OCI-LY3 (cell line): ENCODE results near the gene ZMYND8.
"Not testable (repeated sequence)": the region's sequence is repeated elsewhere in the genome, so short reads cannot be mapped to it uniquely, and the experiment has no call there.

ENCODE experiments used
- H2AFZ ChIP-seq: fragments of 200-600, 300-600 bp; shearing (Covaris generic); 2 replicates; pipeline ENCODE4 v1.6.0; 2014; ENCODE audit warnings: antibody characterized with exemption, low read depth, low read length
- H3K27ac ChIP-seq: fragments of 200-600, 300-600 bp; sonication (generic); 2 replicates; pipeline ENCODE4 v1.5.1; 2014; ENCODE audit warnings: mild to moderate bottlenecking, low read length, moderate library complexity, mixed read lengths
- H3K27me3 ChIP-seq: fragments of 200-600, 300-600 bp; sonication (generic); 2 replicates; pipeline ENCODE4 v1.6.1; 2014; ENCODE audit warnings: low read depth, low read length, mixed read lengths
- H3K36me3 ChIP-seq: fragments of 200-600, 300-600 bp; sonication (generic); replicated peaks from 2 replicates; pipeline ENCODE3; 2014; ENCODE audit warnings: low read depth, low read length, mixed read lengths
- H3K4me1 ChIP-seq: fragments of 300-600, 200-600 bp; sonication (generic); 2 replicates; pipeline ENCODE4 v1.6.1; 2014; ENCODE audit warnings: low read length, mixed read lengths
- H3K4me2 ChIP-seq: fragments of 200-600, 300-600 bp; sonication (generic); 2 replicates; pipeline ENCODE4 v1.6.1; 2014; ENCODE audit warnings: low read length, mixed read lengths
- H3K4me3 ChIP-seq: fragments of 300-600, 200-600 bp; sonication (generic); 2 replicates; pipeline ENCODE4 v1.5.1; 2014; ENCODE audit warnings: antibody characterized with exemption, mild to moderate bottlenecking, low read length, moderate library complexity
- H3K79me2 ChIP-seq: fragments of 300-600, 200-600 bp; shearing (Covaris generic); 2 replicates; pipeline ENCODE4 v1.6.1; 2014; ENCODE audit warnings: mild to moderate bottlenecking, low read length, mixed read lengths
- H3K9ac ChIP-seq: fragments of 300-600, 200-600 bp; shearing (Covaris generic); 2 replicates; pipeline ENCODE4 v1.6.0; 2014; ENCODE audit warnings: mild to moderate bottlenecking, low read length, moderate library complexity
- H3K9me3 ChIP-seq: fragments of 200-600, 300-600 bp; shearing (Covaris generic); 2 replicates; pipeline ENCODE4 v1.6.1; 2014; ENCODE audit warnings: low read length, mixed read lengths; ENCODE audit not compliant: insufficient read depth
- H4K20me1 ChIP-seq: fragments of 200-600, 300-600 bp; sonication (generic); 2 replicates; pipeline ENCODE4 v1.6.1; 2016; ENCODE audit warnings: low read length, mixed read lengths; ENCODE audit not compliant: insufficient read depth
- EZH2phosphoT487 ChIP-seq: fragments of 200-600 bp; shearing (Covaris generic); IDR thresholded peaks from 2 replicates; pipeline ENCODE4 v1.6.1; 2018; ENCODE audit warnings: antibody characterized with exemption, mixed run types, low read depth
- TF ChIP-seq, protein P1 (sequence below): fragments of 200-600, 300-600 bp; sonication (generic); IDR thresholded peaks from 2 replicates; pipeline ENCODE4 v1.5.1; 2014; ENCODE audit warnings: antibody characterized with exemption, low read length, low read depth

Gene ZMYND8

DNA sequence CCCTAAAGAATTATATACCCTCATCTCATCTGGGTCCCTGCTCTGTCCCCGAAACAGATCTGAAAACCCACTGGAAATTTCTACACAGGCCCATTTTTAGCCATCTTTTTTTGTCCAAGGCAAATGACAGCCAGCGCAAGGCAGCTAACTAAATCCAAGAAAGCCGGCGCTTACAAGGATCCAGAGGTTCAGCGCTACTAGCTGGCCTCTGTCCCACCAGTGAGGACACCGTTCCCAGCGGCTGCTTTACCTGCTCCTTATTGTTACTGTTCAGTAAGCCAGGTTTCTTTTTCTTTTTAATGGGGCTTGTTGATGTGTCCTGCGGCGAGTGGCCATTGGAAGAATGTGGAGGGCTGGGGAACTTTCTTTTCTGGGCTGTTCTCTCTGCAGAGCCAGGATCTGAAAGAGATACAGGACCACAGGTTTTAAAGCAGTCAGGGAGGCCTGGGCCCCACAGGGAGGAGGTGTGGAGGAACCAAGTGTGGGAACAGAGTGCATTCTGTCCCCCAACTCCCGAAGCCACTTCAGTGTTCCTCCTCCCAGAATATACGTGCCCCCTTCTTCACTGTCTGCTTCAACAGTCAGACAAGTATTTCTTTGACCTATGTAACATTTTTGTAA lies 46.6 kb downstream of the ZMYND8 start:
- Histone ChIP-seq H3K4me3 (no peak overlapping the region), H3K27ac (no peak overlapping the region), H3K36me3 (peaks cover 25% of the 10 kb centered on the region), H3K27me3 (no peaks in the 10 kb centered on the region), H3K9me3 (no peaks in the 10 kb centered on the region), H4K20me1 (peaks cover 26% of the 10 kb centered on the region), H2AFZ (no peak overlapping the region), H3K4me1 (no peaks in the 10 kb centered on the region), H3K4me2 (no peak overlapping the region), H3K9ac (no peak overlapping the region), H3K79me2 (peaks cover 20% of the 10 kb centered on the region)
- no peak for TF ChIP-seq EZH2phosphoT487
- TF ChIP-seq, protein P1, sequence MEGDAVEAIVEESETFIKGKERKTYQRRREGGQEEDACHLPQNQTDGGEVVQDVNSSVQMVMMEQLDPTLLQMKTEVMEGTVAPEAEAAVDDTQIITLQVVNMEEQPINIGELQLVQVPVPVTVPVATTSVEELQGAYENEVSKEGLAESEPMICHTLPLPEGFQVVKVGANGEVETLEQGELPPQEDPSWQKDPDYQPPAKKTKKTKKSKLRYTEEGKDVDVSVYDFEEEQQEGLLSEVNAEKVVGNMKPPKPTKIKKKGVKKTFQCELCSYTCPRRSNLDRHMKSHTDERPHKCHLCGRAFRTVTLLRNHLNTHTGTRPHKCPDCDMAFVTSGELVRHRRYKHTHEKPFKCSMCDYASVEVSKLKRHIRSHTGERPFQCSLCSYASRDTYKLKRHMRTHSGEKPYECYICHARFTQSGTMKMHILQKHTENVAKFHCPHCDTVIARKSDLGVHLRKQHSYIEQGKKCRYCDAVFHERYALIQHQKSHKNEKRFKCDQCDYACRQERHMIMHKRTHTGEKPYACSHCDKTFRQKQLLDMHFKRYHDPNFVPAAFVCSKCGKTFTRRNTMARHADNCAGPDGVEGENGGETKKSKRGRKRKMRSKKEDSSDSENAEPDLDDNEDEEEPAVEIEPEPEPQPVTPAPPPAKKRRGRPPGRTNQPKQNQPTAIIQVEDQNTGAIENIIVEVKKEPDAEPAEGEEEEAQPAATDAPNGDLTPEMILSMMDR, result no peak

DNA sequence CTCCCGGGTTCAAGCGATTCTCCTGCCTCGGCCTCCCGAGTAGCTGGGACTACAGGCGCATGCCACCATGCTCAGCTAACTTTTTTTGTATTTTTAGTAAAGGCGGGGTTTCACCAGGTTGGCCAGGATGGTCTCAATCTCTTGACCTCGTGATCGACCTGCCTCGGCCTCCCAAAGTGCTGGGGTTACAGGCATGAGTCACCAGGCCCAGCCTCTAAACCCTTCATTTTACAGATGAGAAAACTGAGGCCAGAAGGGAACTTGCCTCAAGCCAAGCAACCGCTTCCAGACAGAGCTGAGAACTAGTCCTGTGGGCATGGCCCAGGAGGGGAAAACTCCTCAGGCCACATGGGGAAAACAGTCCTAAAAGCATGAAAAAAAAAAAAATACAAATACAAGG lies 47.1 kb downstream of the ZMYND8 start:
- Histone ChIP-seq H3K4me2 (no peak overlapping the region), H4K20me1 (peaks cover 22% of the 10 kb centered on the region), H3K27ac (no peak overlapping the region)

DNA sequence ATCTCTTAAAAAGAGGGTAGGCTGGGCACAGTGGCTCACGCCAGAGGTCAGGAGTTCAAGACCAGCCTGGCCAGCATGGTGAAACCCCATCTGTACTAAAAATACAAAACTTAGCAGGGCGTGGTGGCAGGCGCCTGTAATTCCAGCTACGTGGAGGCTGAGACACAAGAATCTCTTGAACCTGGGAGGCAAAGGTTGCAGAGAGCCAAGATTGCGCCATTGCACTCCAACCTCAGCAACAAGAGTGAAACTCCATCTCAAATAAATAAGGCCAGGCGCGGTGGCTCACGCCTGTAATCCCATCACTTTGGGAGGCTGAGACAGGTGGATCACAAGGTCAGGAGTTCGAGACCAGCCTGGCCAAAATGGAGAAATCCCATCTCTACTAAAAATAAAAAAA lies 48.9 kb downstream of the ZMYND8 start:
- not testable (repeated sequence) for H3K79me2 ChIP-seq

More for the DNA sequence above, 47.1 kb downstream of the ZMYND8 start:
- Histone ChIP-seq H3K9me3 (no peaks in the 10 kb centered on the region), H3K27me3 (no peaks in the 10 kb centered on the region), H3K9ac (no peak overlapping the region), H2AFZ (no peak overlapping the region), H3K79me2 (peaks cover 14% of the 10 kb centered on the region), H3K36me3 (peaks cover 29% of the 10 kb centered on the region), H3K4me3 (no peak overlapping the region), H3K4me1 (no peaks in the 10 kb centered on the region)
- TF ChIP-seq, protein P1, result no peak
- no peak for TF ChIP-seq EZH2phosphoT487

DNA sequence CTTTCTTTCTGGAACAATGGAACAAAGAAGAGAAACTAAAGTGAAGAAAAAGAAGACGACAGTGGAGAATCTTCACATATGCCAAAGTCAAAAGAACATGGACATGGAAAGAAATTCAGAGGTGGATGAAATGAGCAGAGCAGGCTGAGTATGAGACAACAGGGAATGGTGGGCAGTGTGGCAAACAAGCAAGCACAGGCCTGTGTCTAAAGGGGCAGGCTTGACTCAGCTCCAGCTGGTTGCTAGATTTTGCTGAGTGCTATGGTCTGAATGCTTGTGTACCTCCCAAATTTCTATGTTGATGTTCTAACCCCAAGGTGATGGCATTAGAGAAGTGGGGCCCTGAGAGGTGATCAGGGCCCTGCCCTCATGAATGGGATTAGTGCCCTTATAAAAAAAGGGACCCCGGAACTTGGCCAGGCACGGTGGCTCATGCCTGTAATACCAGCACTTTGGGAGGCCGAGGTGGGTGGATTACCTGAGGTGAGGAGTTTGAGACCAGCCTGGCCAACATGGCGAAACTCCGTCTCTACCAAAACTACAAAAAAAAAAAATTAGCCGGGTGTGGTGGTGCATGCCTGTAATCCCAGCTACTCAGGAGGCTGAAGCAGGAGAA lies 49.6 kb downstream of the ZMYND8 start:
- TF ChIP-seq, protein P1, result no peak
- TF ChIP-seq EZH2phosphoT487, result no peak
- Histone ChIP-seq H2AFZ (no peak overlapping the region), H3K4me3 (no peak overlapping the region), H3K4me2 (no peak overlapping the region), H3K79me2 (peaks cover 9% of the 10 kb centered on the region; the same call in 1 of the 2 replicates), H3K27me3 (no peaks in the 10 kb centered on the region), H3K36me3 (peaks cover 41% of the 10 kb centered on the region), H3K4me1 (no peaks in the 10 kb centered on the region), H4K20me1 (peaks cover 15% of the 10 kb centered on the region), H3K9me3 (no peaks in the 10 kb centered on the region), H3K9ac (no peak overlapping the region), H3K27ac (no peak overlapping the region)

More for the DNA sequence above, 48.9 kb downstream of the ZMYND8 start:
- not testable (repeated sequence) for H3K27ac ChIP-seq, H2AFZ ChIP-seq, H3K27me3 ChIP-seq, H3K4me3 ChIP-seq, H3K9ac ChIP-seq, H3K4me2 ChIP-seq, H3K9me3 ChIP-seq, H3K4me1 ChIP-seq
- Histone ChIP-seq H4K20me1 (peaks cover 21% of the 10 kb centered on the region), H3K36me3 (peaks cover 40% of the 10 kb centered on the region)
